WTC11 (cell line): Measurements from ENCODE around the gene SLC31A1. TPM values are rescaled to one million over a fixed set of nuclear protein-coding genes. Genes with fewer than 3 reads are reported as not detected.

Experiments used
- ATAC-seq: fragments of 200-7000 bp; cut with Tn5 transposase; 2 replicates; pipeline ENCODE4 v1.10.0; 2021; ENCODE audit warnings: mild to moderate bottlenecking, moderate library complexity
- CTCF ChIA-PET: fragments of 300-600 bp; sonication (Branson Sonifier 250); formaldehyde crosslinking; loops from one replicate; lab custom pipeline; 2021; ENCODE audit warnings: antibody characterized with exemption; lab: Charles Lee
- POLR2A ChIA-PET: fragments of 350-600 bp; sonication (Branson Sonifier 250); formaldehyde crosslinking; loops from one replicate; lab custom pipeline; 2021; ENCODE audit warnings: antibody characterized with exemption; lab: Charles Lee
- DNase-seq: peaks from one replicate; pipeline ENCODE4 v3.0.0; 2021; ENCODE audit warnings: low spot score
- H3K27ac Mint-ChIP-seq: 2 replicates; pipeline ENCODE4 v1.8.0; 2021; ENCODE audit warnings: mixed read lengths
- H3K27me3 Mint-ChIP-seq: 2 replicates; pipeline ENCODE4 v1.8.0; 2021; ENCODE audit warnings: low read depth, mild to moderate bottlenecking, moderate library complexity, mixed read lengths
- H3K36me3 Mint-ChIP-seq: 2 replicates; pipeline ENCODE4 v1.8.0; 2021; ENCODE audit warnings: mixed read lengths
- H3K4me1 Mint-ChIP-seq: 2 replicates; pipeline ENCODE4 v1.8.0; 2022; ENCODE audit warnings: mixed read lengths
- H3K4me3 Mint-ChIP-seq: 2 replicates; pipeline ENCODE4 v1.8.0; 2021; ENCODE audit warnings: mild to moderate bottlenecking, moderate library complexity, mixed read lengths
- H3K9me3 Mint-ChIP-seq: 2 replicates; pipeline ENCODE4 v1.8.0; 2021; ENCODE audit warnings: mixed read lengths
- ATF3 ChIP-seq: sonication (generic); formaldehyde crosslinking; conservative IDR thresholded peaks from 2 replicates; pipeline ENCODE4 v1.8.1; 2022; ENCODE audit warnings: mild to moderate bottlenecking, missing genetic modification reagents
- E2F5 ChIP-seq: sonication (generic); formaldehyde crosslinking; IDR thresholded peaks from 2 replicates; pipeline ENCODE4 v1.8.1; 2022; ENCODE audit warnings: mild to moderate bottlenecking, moderate library complexity, missing genetic modification reagents
- FOXK1 ChIP-seq: sonication (generic); formaldehyde crosslinking; IDR thresholded peaks from 2 replicates; pipeline ENCODE4 v1.8.0; 2022; ENCODE audit warnings: mild to moderate bottlenecking, moderate library complexity, missing genetic modification reagents
- GRHL2 ChIP-seq: fragments of 250-450 bp; sonication (Bioruptor Pico); IDR thresholded peaks from 2 replicates; pipeline ENCODE4 v1.8.0; 2022; ENCODE audit warnings: mild to moderate bottlenecking, moderate library complexity; ENCODE audit not compliant: insufficient replicate concordance, severe bottlenecking
- HMGA2 ChIP-seq: fragments of 250-450 bp; sonication (Bioruptor Pico); IDR thresholded peaks from 2 replicates; pipeline ENCODE4 v1.4.0; 2021; ENCODE audit warnings: mild to moderate bottlenecking, moderate library complexity
- NFATC4 ChIP-seq: fragments of 250-450 bp; sonication (Bioruptor Pico); IDR thresholded peaks from 2 replicates; pipeline ENCODE4 v1.9.0; 2021; ENCODE audit warnings: mild to moderate bottlenecking
- NFYB ChIP-seq: sonication (generic); formaldehyde crosslinking; conservative IDR thresholded peaks from 2 replicates; pipeline ENCODE4 v1.8.0; 2022; ENCODE audit warnings: low read depth, missing genetic modification reagents
- NR3C1 ChIP-seq: sonication (generic); formaldehyde crosslinking; conservative IDR thresholded peaks from 2 replicates; pipeline ENCODE4 v1.8.1; 2023; ENCODE audit warnings: low read depth, mild to moderate bottlenecking, missing genetic modification reagents
- RELA ChIP-seq: sonication (generic); formaldehyde crosslinking; IDR thresholded peaks from 2 replicates; pipeline ENCODE4 v1.8.1; 2022; ENCODE audit warnings: missing genetic modification reagents, mild to moderate bottlenecking, borderline replicate concordance
- RORB ChIP-seq: fragments of 250-450 bp; sonication (Bioruptor Pico); IDR thresholded peaks from 2 replicates; pipeline ENCODE4 v1.9.0; 2021; ENCODE audit warnings: mild to moderate bottlenecking
- SMAD4 ChIP-seq: sonication (generic); formaldehyde crosslinking; IDR thresholded peaks from 2 replicates; pipeline ENCODE4 v1.8.0; 2022; ENCODE audit warnings: mild to moderate bottlenecking, missing genetic modification reagents
- SP1 ChIP-seq: sonication (generic); formaldehyde crosslinking; conservative IDR thresholded peaks from 2 replicates; pipeline ENCODE4 v1.8.1; 2022; ENCODE audit warnings: missing genetic modification reagents
- USF2 ChIP-seq: sonication (generic); formaldehyde crosslinking; IDR thresholded peaks from 2 replicates; pipeline ENCODE4 v1.8.1; 2023; ENCODE audit warnings: mild to moderate bottlenecking, missing genetic modification reagents, moderate library complexity
- ZNF121 ChIP-seq: sonication (generic); formaldehyde crosslinking; IDR thresholded peaks from 2 replicates; pipeline ENCODE4 v1.8.0; 2023; ENCODE audit warnings: missing genetic modification reagents
- ZSCAN18 ChIP-seq: fragments of 250-450 bp; sonication (Bioruptor Pico); IDR thresholded peaks from 2 replicates; pipeline ENCODE4 v2.1.2; 2022; ENCODE audit warnings: mild to moderate bottlenecking, moderate library complexity
- total RNA-seq: library from RNA; stranded (reverse); gene quantifications from 3 replicates; pipeline ENCODE4 v1.2.3, GENCODE V29; 2021
- TF ChIP-seq, protein P1 (sequence below): sonication (generic); formaldehyde crosslinking; IDR thresholded peaks from 2 replicates; pipeline ENCODE4 v1.8.1; 2023; ENCODE audit warnings: mild to moderate bottlenecking, missing genetic modification reagents, borderline replicate concordance
- TF ChIP-seq, protein P2 (sequence below): sonication (generic); formaldehyde crosslinking; IDR thresholded peaks from 2 replicates; pipeline ENCODE4 v1.8.0; 2022; ENCODE audit warnings: mild to moderate bottlenecking, missing genetic modification reagents
- TF ChIP-seq, protein P3 (sequence below): fragments of 250-450 bp; sonication (Bioruptor Pico); IDR thresholded peaks from 2 replicates; pipeline ENCODE4 v1.9.0; 2021; ENCODE audit warnings: mild to moderate bottlenecking
- TF ChIP-seq, protein P4 (sequence below): fragments of 250-450 bp; sonication (Bioruptor Pico); IDR thresholded peaks from 2 replicates; pipeline ENCODE4 v1.9.0; 2021; ENCODE audit warnings: mild to moderate bottlenecking, borderline replicate concordance

Gene SLC31A1
- total RNA-seq, 1 experiment from 2014 or later, result 43.9 TPM

GRCh38 chr9:113266174-113266573 is 44.8 kb downstream of the SLC31A1 start (continued):
- TF ChIP-seq, protein P1, sequence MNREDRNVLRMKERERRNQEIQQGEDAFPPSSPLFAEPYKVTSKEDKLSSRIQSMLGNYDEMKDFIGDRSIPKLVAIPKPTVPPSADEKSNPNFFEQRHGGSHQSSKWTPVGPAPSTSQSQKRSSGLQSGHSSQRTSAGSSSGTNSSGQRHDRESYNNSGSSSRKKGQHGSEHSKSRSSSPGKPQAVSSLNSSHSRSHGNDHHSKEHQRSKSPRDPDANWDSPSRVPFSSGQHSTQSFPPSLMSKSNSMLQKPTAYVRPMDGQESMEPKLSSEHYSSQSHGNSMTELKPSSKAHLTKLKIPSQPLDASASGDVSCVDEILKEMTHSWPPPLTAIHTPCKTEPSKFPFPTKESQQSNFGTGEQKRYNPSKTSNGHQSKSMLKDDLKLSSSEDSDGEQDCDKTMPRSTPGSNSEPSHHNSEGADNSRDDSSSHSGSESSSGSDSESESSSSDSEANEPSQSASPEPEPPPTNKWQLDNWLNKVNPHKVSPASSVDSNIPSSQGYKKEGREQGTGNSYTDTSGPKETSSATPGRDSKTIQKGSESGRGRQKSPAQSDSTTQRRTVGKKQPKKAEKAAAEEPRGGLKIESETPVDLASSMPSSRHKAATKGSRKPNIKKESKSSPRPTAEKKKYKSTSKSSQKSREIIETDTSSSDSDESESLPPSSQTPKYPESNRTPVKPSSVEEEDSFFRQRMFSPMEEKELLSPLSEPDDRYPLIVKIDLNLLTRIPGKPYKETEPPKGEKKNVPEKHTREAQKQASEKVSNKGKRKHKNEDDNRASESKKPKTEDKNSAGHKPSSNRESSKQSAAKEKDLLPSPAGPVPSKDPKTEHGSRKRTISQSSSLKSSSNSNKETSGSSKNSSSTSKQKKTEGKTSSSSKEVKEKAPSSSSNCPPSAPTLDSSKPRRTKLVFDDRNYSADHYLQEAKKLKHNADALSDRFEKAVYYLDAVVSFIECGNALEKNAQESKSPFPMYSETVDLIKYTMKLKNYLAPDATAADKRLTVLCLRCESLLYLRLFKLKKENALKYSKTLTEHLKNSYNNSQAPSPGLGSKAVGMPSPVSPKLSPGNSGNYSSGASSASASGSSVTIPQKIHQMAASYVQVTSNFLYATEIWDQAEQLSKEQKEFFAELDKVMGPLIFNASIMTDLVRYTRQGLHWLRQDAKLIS (CRISPR knock-in tag), result no peak
- no peak for TF ChIP-seq NFATC4
- TF ChIP-seq, protein P2, sequence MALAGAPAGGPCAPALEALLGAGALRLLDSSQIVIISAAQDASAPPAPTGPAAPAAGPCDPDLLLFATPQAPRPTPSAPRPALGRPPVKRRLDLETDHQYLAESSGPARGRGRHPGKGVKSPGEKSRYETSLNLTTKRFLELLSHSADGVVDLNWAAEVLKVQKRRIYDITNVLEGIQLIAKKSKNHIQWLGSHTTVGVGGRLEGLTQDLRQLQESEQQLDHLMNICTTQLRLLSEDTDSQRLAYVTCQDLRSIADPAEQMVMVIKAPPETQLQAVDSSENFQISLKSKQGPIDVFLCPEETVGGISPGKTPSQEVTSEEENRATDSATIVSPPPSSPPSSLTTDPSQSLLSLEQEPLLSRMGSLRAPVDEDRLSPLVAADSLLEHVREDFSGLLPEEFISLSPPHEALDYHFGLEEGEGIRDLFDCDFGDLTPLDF, result no peak
- TF ChIP-seq USF2 (CRISPR knock-in tag), result no peak
- no peak for TF ChIP-seq SP1
- no peak for TF ChIP-seq NR3C1 (CRISPR knock-in tag)
- TF ChIP-seq ZSCAN18, result no peak
- no peak for TF ChIP-seq NFYB (CRISPR knock-in tag)
- no peak for TF ChIP-seq SMAD4 (CRISPR knock-in tag)
- no peak for TF ChIP-seq GRHL2

DNA sequence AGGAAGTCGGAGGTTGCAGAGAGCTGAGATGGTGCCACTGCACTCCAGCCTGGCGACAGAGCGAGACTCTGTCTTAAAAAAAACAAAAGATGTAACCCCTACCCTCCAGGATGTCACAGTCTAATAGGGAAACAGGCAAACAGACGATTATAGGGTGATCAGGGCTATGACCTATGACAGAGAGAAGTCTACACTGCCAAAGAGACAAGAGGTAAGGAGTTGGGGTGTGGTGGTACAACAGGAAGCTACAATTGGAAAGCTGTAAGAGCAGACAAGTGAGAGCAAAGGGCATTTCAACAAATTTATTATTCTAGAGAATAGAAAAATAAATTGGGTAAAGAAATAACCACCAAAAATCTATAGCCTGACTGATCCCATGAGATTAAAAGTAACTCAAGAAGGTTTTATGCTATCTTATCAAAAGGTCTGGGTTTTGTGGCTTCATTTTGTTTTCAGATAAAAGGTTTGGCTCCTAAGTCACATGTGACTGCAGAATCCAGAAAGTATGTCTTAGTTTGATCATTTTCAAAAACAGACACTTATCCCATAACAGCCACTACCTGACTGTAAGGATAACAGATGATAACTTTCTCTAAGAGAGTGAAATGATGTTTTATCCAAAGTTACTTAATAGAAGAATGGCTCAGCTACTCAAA is 46.7 kb downstream of the SLC31A1 start:
- Mint-ChIP-seq H3K27ac (no peak overlapping the region), H3K36me3 (peaks cover 34% of the 10 kb centered on the region), H3K4me3 (no peak overlapping the region), H3K4me1 (no peaks in the 10 kb centered on the region), H3K9me3 (no peaks in the 10 kb centered on the region), H3K27me3 (no peaks in the 10 kb centered on the region)
- ATAC-seq (no peak), DNase-seq (no peak)
- CTCF ChIA-PET, result no interaction called here
- POLR2A ChIA-PET, result no interaction called here
- TF ChIP-seq FOXK1 (CRISPR knock-in tag), result no peak
- no peak for TF ChIP-seq E2F5 (CRISPR knock-in tag)
- TF ChIP-seq, protein P3, sequence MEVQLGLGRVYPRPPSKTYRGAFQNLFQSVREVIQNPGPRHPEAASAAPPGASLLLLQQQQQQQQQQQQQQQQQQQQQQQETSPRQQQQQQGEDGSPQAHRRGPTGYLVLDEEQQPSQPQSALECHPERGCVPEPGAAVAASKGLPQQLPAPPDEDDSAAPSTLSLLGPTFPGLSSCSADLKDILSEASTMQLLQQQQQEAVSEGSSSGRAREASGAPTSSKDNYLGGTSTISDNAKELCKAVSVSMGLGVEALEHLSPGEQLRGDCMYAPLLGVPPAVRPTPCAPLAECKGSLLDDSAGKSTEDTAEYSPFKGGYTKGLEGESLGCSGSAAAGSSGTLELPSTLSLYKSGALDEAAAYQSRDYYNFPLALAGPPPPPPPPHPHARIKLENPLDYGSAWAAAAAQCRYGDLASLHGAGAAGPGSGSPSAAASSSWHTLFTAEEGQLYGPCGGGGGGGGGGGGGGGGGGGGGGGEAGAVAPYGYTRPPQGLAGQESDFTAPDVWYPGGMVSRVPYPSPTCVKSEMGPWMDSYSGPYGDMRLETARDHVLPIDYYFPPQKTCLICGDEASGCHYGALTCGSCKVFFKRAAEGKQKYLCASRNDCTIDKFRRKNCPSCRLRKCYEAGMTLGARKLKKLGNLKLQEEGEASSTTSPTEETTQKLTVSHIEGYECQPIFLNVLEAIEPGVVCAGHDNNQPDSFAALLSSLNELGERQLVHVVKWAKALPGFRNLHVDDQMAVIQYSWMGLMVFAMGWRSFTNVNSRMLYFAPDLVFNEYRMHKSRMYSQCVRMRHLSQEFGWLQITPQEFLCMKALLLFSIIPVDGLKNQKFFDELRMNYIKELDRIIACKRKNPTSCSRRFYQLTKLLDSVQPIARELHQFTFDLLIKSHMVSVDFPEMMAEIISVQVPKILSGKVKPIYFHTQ (CRISPR knock-in tag), result no peak
- no peak for TF ChIP-seq RORB (CRISPR knock-in tag)
- TF ChIP-seq, protein P4, sequence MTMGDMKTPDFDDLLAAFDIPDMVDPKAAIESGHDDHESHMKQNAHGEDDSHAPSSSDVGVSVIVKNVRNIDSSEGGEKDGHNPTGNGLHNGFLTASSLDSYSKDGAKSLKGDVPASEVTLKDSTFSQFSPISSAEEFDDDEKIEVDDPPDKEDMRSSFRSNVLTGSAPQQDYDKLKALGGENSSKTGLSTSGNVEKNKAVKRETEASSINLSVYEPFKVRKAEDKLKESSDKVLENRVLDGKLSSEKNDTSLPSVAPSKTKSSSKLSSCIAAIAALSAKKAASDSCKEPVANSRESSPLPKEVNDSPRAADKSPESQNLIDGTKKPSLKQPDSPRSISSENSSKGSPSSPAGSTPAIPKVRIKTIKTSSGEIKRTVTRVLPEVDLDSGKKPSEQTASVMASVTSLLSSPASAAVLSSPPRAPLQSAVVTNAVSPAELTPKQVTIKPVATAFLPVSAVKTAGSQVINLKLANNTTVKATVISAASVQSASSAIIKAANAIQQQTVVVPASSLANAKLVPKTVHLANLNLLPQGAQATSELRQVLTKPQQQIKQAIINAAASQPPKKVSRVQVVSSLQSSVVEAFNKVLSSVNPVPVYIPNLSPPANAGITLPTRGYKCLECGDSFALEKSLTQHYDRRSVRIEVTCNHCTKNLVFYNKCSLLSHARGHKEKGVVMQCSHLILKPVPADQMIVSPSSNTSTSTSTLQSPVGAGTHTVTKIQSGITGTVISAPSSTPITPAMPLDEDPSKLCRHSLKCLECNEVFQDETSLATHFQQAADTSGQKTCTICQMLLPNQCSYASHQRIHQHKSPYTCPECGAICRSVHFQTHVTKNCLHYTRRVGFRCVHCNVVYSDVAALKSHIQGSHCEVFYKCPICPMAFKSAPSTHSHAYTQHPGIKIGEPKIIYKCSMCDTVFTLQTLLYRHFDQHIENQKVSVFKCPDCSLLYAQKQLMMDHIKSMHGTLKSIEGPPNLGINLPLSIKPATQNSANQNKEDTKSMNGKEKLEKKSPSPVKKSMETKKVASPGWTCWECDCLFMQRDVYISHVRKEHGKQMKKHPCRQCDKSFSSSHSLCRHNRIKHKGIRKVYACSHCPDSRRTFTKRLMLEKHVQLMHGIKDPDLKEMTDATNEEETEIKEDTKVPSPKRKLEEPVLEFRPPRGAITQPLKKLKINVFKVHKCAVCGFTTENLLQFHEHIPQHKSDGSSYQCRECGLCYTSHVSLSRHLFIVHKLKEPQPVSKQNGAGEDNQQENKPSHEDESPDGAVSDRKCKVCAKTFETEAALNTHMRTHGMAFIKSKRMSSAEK, result no peak
- TF ChIP-seq ZNF121, result no peak
- TF ChIP-seq HMGA2 (CRISPR knock-in tag), result no peak
- TF ChIP-seq NFATC4, result no peak
- TF ChIP-seq RELA (CRISPR knock-in tag), result no peak
- TF ChIP-seq ATF3 (CRISPR knock-in tag), result no peak
